NCI-H446 treated with DMSO at 0.1 percent for 48 hours (cell line): ENCODE measurements around the gene HOXA1.
"Not testable (repeated sequence)": the region's sequence is repeated elsewhere in the genome, so short reads cannot be mapped to it uniquely, and the experiment has no call there.

Source experiments
- DNase-seq: peaks from one replicate; lab custom pipeline; 2025; lab: John Stamatoyannopoulos, UW

Gene HOXA1

DNA sequence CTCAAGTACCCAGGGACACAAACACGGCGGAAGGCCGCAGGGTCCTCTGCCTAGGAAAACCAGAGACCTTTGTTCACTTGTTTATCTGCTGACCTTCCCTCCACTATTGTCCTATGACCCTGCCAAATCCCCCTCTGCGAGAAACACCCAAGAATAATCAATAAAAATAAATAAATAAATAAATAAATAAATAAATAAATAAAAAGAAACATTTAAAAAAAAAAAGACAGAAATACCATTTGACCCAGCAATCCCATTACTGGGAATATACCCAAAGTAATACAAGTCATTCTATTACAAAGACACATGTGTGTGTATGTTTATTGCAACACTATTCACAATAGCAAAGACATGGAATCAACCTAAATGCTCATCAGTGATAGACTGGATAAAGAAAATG lies 49.8 kb downstream of the HOXA1 start:
- DNase-seq: not testable (repeated sequence)

- not testable (repeated sequence) for DNase-seq
Observed at GRCh38 chr7:27045066-27045465, 50.7 kb downstream of the HOXA1 start.
